Liver (tissue), 3 donors: ENCODE measurements around the gene TEX28.

ENCODE experiments used
- ATF3 ChIP-seq: IDR thresholded peaks from 2 replicates; pipeline ENCODE4 v1.6.1; 2016; ENCODE audit warnings: antibody characterized with exemption
- EGR1 ChIP-seq, 2 donors: IDR thresholded peaks; 2 replicates each; pipeline ENCODE4 v1.6.1; 2016 to 2018; ENCODE audit warnings: antibody characterized with exemption in 2 of 2, low read depth in 2 of 2
- FOXA2 ChIP-seq: IDR thresholded peaks from 2 replicates; pipeline ENCODE4 v1.6.1; 2016; ENCODE audit warnings: antibody characterized with exemption
- JUND ChIP-seq, 2 donors: IDR thresholded peaks; 2 replicates each; pipeline ENCODE4 v1.6.1; 2016; ENCODE audit warnings: antibody characterized with exemption in 2 of 2
- MAX ChIP-seq: IDR thresholded peaks from 2 replicates; pipeline ENCODE4 v1.6.1; 2016; ENCODE audit warnings: antibody characterized with exemption
- NR2F2 ChIP-seq: IDR thresholded peaks from 2 replicates; pipeline ENCODE4 v1.6.1; 2016; ENCODE audit warnings: antibody characterized with exemption
- RAD21 ChIP-seq, 2 donors: IDR thresholded peaks; 2 replicates each; pipeline ENCODE4 v1.6.1; 2016; ENCODE audit warnings: antibody characterized with exemption in 2 of 2, mild to moderate bottlenecking in 2 of 2
- RXRA ChIP-seq, 2 donors: IDR thresholded peaks; 2 replicates each; pipeline ENCODE4 v1.6.1; 2017 to 2018; ENCODE audit warnings: antibody characterized with exemption in 2 of 2, mild to moderate bottlenecking in 1 of 2
- SP1 ChIP-seq: IDR thresholded peaks from 2 replicates; pipeline ENCODE4 v1.6.1; 2018; ENCODE audit warnings: antibody characterized with exemption, mild to moderate bottlenecking
- TAF1 ChIP-seq: conservative IDR thresholded peaks from 2 replicates; pipeline ENCODE4 v1.6.1; 2016; ENCODE audit warnings: antibody characterized with exemption, mild to moderate bottlenecking
- YY1 ChIP-seq: IDR thresholded peaks from 2 replicates; pipeline ENCODE4 v1.6.1; 2016; ENCODE audit warnings: antibody characterized with exemption, mild to moderate bottlenecking
- TF ChIP-seq, protein P1 (sequence below): fragments of 150-350 bp; IDR thresholded peaks from 2 replicates; pipeline ENCODE4 v1.5.1; 2017; ENCODE audit warnings: improper control_type of control experiment, low read depth, low read length; ENCODE audit not compliant: missing input control
- TF ChIP-seq, protein P2 (sequence below): IDR thresholded peaks from 2 replicates; pipeline ENCODE4 v1.6.1; 2016; ENCODE audit warnings: antibody characterized with exemption, mild to moderate bottlenecking
- donor health status: healthy.
- donor health status: healthy.

GRCh38 chrX:154320406-154320805, 25.5 kb upstream of the TEX28 start:
- TF ChIP-seq TAF1 (no peak), ATF3 (no peak), SP1 (no peak), RAD21 (IDR thresholded peaks at IDR 0.05) (no peak), EGR1 (IDR thresholded peaks at IDR 0.05; ENCODE audit: low read depth in 2 of 2) (no peak), RXRA (IDR thresholded peaks at IDR 0.05) (no peak), JUND (IDR thresholded peaks at IDR 0.05) (no peak), MAX (no peak), FOXA2 (no peak), YY1 (no peak), NR2F2 (no peak)
- TF ChIP-seq, protein P1, sequence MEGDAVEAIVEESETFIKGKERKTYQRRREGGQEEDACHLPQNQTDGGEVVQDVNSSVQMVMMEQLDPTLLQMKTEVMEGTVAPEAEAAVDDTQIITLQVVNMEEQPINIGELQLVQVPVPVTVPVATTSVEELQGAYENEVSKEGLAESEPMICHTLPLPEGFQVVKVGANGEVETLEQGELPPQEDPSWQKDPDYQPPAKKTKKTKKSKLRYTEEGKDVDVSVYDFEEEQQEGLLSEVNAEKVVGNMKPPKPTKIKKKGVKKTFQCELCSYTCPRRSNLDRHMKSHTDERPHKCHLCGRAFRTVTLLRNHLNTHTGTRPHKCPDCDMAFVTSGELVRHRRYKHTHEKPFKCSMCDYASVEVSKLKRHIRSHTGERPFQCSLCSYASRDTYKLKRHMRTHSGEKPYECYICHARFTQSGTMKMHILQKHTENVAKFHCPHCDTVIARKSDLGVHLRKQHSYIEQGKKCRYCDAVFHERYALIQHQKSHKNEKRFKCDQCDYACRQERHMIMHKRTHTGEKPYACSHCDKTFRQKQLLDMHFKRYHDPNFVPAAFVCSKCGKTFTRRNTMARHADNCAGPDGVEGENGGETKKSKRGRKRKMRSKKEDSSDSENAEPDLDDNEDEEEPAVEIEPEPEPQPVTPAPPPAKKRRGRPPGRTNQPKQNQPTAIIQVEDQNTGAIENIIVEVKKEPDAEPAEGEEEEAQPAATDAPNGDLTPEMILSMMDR, result no peak
- TF ChIP-seq, protein P2, sequence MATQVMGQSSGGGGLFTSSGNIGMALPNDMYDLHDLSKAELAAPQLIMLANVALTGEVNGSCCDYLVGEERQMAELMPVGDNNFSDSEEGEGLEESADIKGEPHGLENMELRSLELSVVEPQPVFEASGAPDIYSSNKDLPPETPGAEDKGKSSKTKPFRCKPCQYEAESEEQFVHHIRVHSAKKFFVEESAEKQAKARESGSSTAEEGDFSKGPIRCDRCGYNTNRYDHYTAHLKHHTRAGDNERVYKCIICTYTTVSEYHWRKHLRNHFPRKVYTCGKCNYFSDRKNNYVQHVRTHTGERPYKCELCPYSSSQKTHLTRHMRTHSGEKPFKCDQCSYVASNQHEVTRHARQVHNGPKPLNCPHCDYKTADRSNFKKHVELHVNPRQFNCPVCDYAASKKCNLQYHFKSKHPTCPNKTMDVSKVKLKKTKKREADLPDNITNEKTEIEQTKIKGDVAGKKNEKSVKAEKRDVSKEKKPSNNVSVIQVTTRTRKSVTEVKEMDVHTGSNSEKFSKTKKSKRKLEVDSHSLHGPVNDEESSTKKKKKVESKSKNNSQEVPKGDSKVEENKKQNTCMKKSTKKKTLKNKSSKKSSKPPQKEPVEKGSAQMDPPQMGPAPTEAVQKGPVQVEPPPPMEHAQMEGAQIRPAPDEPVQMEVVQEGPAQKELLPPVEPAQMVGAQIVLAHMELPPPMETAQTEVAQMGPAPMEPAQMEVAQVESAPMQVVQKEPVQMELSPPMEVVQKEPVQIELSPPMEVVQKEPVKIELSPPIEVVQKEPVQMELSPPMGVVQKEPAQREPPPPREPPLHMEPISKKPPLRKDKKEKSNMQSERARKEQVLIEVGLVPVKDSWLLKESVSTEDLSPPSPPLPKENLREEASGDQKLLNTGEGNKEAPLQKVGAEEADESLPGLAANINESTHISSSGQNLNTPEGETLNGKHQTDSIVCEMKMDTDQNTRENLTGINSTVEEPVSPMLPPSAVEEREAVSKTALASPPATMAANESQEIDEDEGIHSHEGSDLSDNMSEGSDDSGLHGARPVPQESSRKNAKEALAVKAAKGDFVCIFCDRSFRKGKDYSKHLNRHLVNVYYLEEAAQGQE, result no peak
